ENCODE measurements around the gene EME2. TPM values are rescaled to one million over a fixed set of nuclear protein-coding genes. Genes with fewer than 3 reads are reported as not detected.
A peak's percentile ranks its signal among the peaks of the same experiment; 100 is the strongest.

The EME2 gene
- total and polyA plus RNA-seq, 2 of the 13 experiments (the other 11 are each of a cell fraction or from before 2014, with no cell fraction given): 4.4 to 7.6 TPM

DNA sequence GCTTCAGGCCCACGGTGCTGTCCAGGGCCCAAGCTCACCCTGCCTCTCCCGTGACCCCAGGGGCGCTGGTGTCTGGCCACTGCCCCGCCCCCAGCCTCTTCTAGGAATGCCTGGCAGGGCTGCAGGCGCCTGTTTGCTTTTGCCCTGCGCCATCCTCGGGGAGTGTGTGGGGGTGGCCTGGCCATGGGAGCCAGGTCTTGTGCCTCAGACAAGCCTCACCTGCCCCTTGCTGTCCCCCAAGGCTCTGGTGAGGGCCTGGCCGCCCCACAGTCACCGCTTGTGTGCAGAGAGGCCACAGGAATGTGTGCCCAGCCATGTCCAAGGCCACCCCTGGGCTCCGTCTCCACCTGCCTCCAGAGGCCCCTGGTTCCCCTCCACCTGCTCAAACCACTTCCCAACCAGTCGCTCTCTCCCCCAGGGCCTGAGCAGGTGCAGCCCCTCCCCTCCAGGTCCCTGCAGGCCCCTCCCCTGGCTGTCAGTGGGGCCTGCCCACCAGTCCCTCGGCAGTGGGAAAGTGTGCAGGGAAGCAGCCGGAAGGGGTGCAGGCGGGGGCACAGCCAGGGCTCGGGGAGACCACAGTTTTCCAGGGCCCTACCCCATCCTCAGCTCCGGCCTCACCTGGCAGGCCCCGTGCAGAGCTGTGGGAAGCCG lies 21.7 kb downstream of the EME2 start (continued):
- TF ChIP-seq, protein P1, sequence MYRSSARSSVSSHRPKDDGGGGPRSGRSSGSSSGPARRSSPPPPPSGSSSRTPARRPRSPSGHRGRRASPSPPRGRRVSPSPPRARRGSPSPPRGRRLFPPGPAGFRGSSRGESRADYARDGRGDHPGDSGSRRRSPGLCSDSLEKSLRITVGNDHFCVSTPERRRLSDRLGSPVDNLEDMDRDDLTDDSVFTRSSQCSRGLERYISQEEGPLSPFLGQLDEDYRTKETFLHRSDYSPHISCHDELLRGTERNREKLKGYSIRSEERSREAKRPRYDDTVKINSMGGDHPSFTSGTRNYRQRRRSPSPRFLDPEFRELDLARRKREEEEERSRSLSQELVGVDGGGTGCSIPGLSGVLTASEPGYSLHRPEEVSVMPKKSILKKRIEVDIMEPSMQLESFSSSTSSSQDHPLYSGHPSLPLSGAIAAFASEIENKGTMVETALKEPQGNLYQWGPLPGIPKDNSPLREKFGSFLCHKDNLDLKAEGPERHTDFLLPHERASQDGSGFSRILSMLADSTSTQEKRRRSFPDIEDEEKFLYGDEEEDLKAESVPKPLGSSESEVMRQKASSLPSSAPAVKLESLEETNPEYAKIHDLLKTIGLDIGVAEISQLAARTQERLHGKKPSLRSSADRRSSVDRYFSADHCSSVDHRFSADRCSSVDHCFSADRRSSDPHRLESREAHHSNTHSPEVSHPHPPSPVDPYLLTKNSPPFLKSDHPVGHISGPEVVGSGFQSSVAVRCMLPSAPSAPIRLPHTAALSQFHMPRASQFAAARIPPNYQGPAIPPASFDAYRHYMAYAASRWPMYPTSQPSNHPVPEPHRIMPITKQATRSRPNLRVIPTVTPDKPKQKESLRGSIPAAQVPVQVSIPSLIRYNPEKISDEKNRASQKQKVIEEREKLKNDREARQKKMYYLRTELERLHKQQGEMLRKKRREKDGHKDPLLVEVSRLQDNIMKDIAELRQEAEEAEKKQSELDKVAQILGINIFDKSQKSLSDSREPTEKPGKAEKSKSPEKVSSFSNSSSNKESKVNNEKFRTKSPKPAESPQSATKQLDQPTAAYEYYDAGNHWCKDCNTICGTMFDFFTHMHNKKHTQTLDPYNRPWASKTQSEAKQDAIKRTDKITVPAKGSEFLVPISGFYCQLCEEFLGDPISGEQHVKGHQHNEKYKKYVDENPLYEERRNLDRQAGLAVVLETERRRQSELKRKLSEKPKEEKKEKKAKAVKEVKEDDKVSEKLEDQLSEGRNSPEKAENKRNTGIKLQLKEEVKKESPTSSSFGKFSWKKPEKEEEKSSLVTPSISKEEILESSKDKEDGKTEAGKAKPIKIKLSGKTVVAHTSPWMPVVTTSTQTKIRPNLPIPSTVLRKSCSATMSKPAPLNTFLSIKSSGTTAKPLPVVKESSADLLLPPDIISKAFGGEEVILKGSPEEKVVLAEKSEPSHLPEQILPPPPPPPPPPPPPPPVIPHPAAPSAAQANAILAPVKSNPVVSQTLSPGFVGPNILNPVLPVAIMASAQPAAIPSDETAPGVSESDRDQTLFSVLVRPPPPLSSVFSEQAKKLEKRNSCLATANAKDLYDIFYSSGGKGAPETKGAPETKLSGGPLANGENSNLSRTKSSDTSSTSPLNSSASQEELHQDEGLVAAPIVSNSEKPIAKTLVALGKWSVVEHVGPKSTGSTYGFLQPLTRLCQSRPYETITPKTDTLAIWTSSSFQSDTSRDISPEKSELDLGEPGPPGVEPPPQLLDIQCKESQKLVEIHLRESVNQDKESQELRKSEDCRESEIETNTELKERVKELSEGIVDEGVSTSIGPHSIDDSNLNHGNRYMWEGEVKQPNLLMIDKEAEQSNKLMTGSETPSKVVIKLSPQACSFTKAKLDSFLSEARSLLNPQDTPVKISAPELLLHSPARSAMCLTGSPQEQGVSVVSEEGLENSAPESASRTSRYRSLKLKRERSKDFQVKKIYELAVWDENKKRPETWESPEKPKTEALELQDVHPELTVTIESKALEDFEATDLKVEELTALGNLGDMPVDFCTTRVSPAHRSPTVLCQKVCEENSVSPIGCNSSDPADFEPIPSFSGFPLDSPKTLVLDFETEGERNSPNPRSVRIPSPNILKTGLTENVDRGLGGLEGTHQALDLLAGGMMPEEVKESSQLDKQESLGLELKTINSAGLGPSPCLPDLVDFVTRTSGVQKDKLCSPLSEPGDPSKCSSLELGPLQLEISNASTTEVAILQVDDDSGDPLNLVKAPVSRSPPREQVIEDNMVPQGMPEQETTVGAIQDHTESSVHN (CRISPR knock-in tag; IDR thresholded peaks at IDR 0.05): 0 out of 2 replicates have a peak, but pooled peaks have one; percentile 31
- TF ChIP-seq KIAA2018 (CRISPR knock-in tag; IDR thresholded peaks at IDR 0.05; ENCODE audit: borderline replicate concordance) (no peak), CEBPZ (IDR thresholded peaks at IDR 0.05; ENCODE audit: low read length) (no peak), ZNF776 (CRISPR knock-in tag; IDR thresholded peaks at IDR 0.05) (peak; percentile 47; the same call in 1 of the 2 replicates), IRX3 (CRISPR knock-in tag; IDR thresholded peaks at IDR 0.05; ENCODE audit: borderline replicate concordance, low read depth) (no peak)
- TF ChIP-seq, protein P2, sequence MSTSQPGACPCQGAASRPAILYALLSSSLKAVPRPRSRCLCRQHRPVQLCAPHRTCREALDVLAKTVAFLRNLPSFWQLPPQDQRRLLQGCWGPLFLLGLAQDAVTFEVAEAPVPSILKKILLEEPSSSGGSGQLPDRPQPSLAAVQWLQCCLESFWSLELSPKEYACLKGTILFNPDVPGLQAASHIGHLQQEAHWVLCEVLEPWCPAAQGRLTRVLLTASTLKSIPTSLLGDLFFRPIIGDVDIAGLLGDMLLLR (CRISPR knock-in tag; IDR thresholded peaks at IDR 0.05): peak; percentile 50; the same call in 1 of the 2 replicates

Measured in HepG2 (cell line).